ENCODE results near the gene SH3RF1. TPM values are rescaled to one million over a fixed set of nuclear protein-coding genes. Genes with fewer than 3 reads are reported as not detected.

The SH3RF1 gene
- total RNA-seq, 1 experiment from 2014 or later, result 11.5 TPM

- no peaks in the 10 kb centered on the region for H3K36me3 ChIP-seq (ENCODE audit: control insufficient read depth, insufficient read depth, low read length)
- ChIA-PET POLR2A (no interaction called here), CTCF (no interaction called here)
- intact Hi-C loops (cut with micrococcal nuclease; ENCODE audit: unreplicated experiment) (no loop called here), in situ Hi-C loops (cut with HindIII; ENCODE audit: low pct_unique_long_range_greater_than_20kb, low sequenced_read_pairs) (no loop called here)
- no TSS peak for BruUV-seq (replicated peaks)
- H3K27ac ChIP-seq (ENCODE audit: low read length), result 0 out of 2 replicates have a peak overlapping the region, but pooled peaks have one; percentile 54
- ATAC-seq (no peak), DNase-seq (ENCODE audit: low read depth, low spot score) (no peak)
- H3K9me3 ChIP-seq (ENCODE audit: control insufficient read depth, insufficient read depth, low read depth, low read length), result no peaks in the 10 kb centered on the region
- peaks cover 37% of the 10 kb centered on the region for H3K4me1 ChIP-seq (ENCODE audit: control insufficient read depth, insufficient read depth, low read length)
- no peaks in the 10 kb centered on the region for H3K27me3 ChIP-seq (ENCODE audit: control insufficient read depth, insufficient read depth, low read length)
- no peak overlapping the region for H3K4me3 ChIP-seq (ENCODE audit: low read depth in 2 of 2, low read length in 2 of 2)
- TF ChIP-seq TCF7L2 (IDR thresholded peaks at IDR 0.05; ENCODE audit: low read depth, low read length) (no peak), CTCF (IDR thresholded peaks at IDR 0.05) (no peak), REST (IDR thresholded peaks at IDR 0.05; ENCODE audit: insufficient read depth in 1 of 2, low read depth in 2 of 2, low read length in 1 of 2) (no peak), POLR2AphosphoS5 (IDR thresholded peaks at IDR 0.05; ENCODE audit: low read depth, low read length) (no peak), SIN3A (IDR thresholded peaks at IDR 0.05; ENCODE audit: borderline replicate concordance, insufficient read depth, low read depth, low read length) (no peak)
These were observed 20.8 kb downstream of the SH3RF1 start for GRCh38 chr4:169249999-169250398.

DNA sequence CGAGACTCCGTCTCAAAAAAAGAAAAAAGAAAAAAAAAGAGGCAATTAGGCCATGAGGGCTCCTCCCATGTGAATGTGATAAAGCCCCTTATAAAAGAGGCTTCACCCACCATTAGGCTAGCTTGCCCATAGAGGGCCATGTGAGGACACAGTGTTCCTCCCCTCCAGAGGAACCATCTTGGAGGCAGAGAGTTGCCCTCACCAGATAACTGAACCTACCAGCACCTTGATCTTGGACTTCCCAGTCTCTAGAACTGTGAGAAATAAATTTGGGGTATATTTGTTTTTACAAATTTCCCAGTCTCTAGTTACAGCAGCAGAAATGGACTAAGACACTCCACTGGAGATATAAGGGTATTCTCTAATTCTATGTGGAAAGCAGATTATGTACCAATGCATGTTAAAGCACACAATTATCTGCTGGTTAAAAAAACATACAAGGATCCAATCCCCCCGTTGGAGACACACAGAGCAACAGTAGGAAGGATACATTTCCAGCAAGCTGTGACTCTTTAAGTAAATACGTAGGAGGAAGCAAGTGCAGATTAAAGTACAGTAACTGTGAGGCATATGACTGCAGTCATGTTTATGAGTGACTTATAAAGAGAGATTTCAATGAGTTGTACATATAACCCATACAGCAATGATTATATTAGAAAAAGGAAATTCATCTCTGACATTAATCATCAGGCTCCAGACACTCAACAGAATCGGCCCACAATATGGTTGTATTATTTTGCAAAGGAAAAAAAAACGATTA is 21.4 kb downstream of the SH3RF1 start:
- H3K4me3 ChIP-seq (ENCODE audit: low read depth in 2 of 2, low read length in 2 of 2), result no peak overlapping the region
- ChIA-PET POLR2A (no interaction called here), CTCF (no interaction called here)
- no peak for DNase-seq (ENCODE audit: low read depth, low spot score)
- in situ Hi-C loops (cut with HindIII; ENCODE audit: low pct_unique_long_range_greater_than_20kb, low sequenced_read_pairs), result no loop called here
- TF ChIP-seq TCF7L2 (IDR thresholded peaks at IDR 0.05; ENCODE audit: low read depth, low read length), result no peak
- TF ChIP-seq SIN3A (IDR thresholded peaks at IDR 0.05; ENCODE audit: borderline replicate concordance, insufficient read depth, low read depth, low read length), result no peak
- TF ChIP-seq POLR2AphosphoS5 (IDR thresholded peaks at IDR 0.05; ENCODE audit: low read depth, low read length), result no peak
- TF ChIP-seq CTCF (IDR thresholded peaks at IDR 0.05), result no peak
- no peak for TF ChIP-seq REST (IDR thresholded peaks at IDR 0.05; ENCODE audit: insufficient read depth in 1 of 2, low read depth in 2 of 2, low read length in 1 of 2)
- peak; percentile 66; the same call in 1 of the 2 replicates for ATAC-seq
- intact Hi-C loops (cut with micrococcal nuclease; ENCODE audit: unreplicated experiment), result no loop called here
- peaks cover 32% of the 10 kb centered on the region for H3K4me1 ChIP-seq (ENCODE audit: control insufficient read depth, insufficient read depth, low read length)
- H3K36me3 ChIP-seq (ENCODE audit: control insufficient read depth, insufficient read depth, low read length), result no peaks in the 10 kb centered on the region
- BruUV-seq (replicated peaks), result no TSS peak
- H3K9me3 ChIP-seq (ENCODE audit: control insufficient read depth, insufficient read depth, low read depth, low read length), result no peaks in the 10 kb centered on the region
- H3K27ac ChIP-seq (ENCODE audit: low read length), result 0 out of 2 replicates have a peak overlapping the region, but pooled peaks have one; percentile 54
- H3K27me3 ChIP-seq (ENCODE audit: control insufficient read depth, insufficient read depth, low read length), result no peaks in the 10 kb centered on the region
